Amniotic stem cell (primary cell): ENCODE results near the gene DEFB124.
"Not testable (repeated sequence)": the region's sequence is repeated elsewhere in the genome, so short reads cannot be mapped to it uniquely, and the experiment has no call there.

Source experiments
- DNase-seq: peaks from one replicate; lab custom pipeline; 2025; lab: John Stamatoyannopoulos, UW

DEFB124 gene, protein sequence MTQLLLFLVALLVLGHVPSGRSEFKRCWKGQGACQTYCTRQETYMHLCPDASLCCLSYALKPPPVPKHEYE

DNA sequence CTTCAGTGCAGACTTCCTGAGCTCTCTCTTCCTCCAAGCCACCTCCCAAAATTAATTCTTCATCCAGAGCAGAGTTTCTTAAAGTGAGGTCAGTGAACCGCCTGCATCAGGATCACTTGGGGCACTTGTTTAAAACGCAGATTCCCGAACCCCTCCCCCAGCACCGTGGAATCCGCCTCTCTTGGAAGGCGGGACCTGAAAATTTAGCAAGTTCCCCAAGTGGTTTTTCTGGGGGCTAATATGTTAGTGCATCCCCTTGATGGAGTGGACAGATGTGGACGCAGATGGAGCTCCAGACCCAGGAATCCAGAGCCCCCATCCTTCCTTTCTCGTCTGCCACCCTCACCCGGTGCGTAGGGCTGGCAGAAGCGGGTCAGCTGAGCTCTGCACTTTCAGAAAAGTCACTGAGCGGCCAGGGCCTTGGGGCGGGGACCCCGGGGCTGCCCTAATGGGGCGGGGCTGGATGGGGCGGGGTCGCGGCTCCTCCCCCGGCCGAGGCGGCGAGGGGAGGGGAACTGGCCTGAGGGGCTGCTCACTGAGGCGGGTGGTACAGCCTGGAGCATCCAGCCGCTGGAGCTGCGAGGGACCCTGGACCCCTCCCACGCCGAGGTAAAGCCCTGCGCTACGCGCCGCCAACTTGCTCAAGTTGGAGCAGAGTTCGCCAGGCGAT lies at the start of gene DEFB124, which contains the start of gene REM1:
DEFB124 (minus strand) TSS at position 370 of the 670 bp plus-strand sequence. CDS start 2,114 bp downstream, outside the sequence.
REM1 (plus strand) TSS at position 531 of the 670 bp plus-strand sequence. CDS start 1,158 bp downstream, outside the sequence.
- DNase-seq = no peak

DNA sequence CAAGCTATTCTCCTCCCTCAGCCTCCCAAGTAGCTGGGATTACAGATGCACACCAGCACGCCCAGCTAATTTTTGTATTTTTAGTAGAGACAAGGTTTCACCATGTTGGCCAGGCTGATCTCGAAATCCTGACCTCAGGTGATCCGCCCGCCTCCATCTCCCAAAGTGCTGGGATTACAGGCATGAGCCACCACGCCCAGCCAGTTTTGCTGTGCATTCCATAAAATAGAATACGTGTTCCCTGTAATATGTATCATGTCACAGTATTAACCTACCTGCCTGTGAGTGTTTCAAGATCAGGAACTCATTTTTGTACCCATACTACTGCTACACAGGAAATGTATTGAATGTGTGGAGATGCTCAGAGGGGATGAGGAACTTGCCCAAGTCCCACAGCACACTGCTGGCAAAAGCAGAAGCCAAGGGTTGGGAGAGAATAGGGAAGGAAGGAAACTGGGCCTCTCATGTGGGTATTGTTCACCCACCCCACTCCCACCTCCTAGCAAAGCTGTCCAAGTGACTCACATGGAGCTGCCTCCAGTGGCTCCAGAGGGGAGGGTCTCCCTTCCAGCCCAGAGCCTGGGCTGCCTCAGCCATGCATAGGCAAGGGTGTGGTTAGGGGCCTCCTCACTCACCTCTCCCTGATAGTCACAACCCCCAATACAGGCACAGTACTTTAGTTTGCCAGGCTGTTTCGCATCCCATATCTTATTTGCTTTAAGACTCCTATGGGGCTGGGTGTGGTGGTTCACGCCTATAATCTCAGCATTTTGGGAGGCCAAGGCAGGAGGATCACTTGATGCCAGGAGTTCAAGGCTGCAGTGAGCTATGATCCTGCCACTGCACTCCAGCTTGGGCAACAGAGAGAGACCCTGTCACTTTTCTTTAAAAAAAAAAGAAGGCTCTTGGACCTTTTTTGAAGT lies 48.7 kb upstream of the DEFB124 start:
- DNase-seq = no peak

DNA sequence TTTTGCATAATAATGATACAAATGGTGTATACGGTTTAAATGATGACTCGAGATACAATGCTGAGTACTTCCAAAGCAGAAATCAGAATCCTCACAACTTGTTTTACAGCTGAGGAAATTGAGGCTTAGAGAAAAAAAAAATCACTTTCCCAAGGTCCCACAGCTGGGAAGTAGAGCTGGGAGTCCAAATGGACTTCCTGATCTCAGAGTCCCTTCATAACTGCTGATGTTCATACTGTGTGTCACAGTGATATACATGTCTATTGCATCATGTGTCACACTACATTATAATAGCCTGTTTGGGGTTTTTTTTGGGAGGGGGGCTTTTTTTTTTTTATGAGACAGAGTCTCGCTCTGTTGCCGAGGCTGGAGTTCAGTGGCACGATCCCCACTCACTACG lies 47.8 kb upstream of the DEFB124 start:
- no peak for DNase-seq

GRCh38 chr20:31521267-31521666 lies 46.3 kb upstream of the DEFB124 start:
- not testable (repeated sequence) for DNase-seq

- peak; percentile 53 for DNase-seq
These were observed 42.4 kb upstream of the DEFB124 start for GRCh38 chr20:31517373-31517772.

DNA sequence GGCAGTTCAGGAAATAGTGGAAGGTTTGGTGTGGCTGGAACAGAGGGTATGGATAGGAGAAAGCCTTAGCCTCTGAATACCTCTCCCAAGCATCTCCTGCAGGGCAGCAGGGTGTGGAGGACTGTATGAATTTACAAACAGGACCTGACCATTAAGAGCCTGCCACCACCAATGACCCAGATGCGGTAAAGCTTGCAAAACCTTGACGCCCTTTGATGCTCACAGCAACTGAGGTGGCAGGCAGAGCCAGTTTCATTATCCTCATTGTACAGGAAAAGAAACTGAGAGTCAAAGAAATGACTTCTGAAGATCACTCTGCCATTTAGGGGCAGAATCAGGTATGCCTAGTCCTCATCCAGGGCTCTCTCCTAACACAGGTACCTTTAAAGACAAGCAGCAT lies 41.7 kb upstream of the DEFB124 start:
- no peak for DNase-seq

DNA sequence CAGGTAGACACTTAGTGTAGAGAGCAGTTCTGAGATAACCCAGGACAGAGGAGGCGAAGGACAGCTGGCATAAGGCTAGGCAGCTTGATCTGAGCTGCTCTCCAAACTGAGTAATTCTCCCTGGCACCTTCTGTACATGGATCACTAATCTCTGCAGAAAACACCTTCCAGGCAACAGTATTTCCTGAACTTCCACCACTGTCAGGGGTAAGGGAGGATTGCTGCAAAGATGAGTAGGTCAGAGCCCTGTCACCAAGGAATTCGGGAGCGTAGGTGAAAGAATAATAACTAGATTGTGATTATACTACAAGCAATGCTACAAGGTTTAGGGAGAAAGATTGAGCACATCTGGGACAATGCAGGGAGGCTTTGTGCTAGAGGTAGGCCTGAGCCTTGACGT lies 41.2 kb upstream of the DEFB124 start:
- no peak for DNase-seq

DNA sequence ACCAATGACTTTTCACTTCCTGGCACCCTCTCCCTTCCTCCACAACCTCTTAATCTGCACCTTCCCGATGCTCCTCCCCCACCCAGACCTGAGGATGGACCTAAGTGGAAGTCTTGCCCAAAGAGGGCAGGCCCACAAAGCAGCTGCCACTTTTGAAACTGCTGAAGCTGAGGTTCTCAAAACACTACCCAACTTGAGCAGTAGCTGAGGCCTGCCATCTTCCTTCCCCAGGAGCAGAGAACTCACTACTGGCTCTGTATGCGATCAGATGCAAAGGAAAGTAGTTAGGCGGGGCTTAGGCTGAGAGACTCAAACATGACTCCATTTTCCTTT lies 40.8 kb upstream of the DEFB124 start:
- DNase-seq = no peak

- DNase-seq = no peak
These were observed 40.3 kb upstream of the DEFB124 start for GRCh38 chr20:31515072-31515774.

DNA sequence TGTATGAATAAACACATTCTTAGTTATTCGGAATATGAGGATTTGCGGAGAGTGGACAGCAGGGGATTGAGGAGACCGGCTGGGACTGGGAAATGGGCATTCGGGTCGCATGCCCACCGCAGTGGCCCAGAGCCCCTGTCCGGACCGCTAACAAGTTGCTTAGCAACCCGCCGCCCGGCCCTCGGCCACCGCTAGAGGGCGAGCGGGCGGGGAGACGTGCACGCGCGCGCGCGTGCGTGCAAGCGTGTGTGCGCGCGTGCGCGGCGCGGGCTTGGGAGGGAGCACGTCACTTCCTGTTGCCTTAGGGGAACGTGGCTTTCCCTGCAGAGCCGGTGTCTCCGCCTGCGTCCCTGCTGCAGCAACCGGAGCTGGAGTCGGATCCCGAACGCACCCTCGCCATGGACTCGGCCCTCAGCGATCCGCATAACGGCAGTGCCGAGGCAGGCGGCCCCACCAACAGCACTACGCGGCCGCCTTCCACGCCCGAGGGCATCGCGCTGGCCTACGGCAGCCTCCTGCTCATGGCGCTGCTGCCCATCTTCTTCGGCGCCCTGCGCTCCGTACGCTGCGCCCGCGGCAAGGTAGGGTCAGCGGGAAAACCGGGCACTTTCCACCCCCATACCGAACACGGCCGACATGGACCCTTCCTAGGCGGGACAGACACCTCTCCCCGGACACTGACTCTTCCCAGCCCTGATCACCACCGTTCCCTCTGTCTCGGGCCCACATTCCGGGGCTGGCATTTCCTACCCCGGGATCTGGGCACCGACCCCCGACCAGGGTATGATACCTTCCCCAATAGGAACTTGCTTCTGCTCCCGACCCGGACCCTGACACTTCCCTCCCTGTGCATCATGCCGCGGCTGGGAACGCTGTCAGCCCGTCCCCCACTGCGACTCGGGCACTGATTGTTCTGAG lies 39.5 kb upstream of the DEFB124 start, which contains the start of gene HM13:
HM13 (plus strand) TSS at position 289 of the 918 bp plus-strand sequence; CDS start at position 399, 110 bp downstream.
- peak; percentile 83 for DNase-seq

- no peak for DNase-seq
These were observed 33.8 kb upstream of the DEFB124 start for GRCh38 chr20:31508517-31509244.

- DNase-seq = no peak
These were observed 31.0 kb upstream of the DEFB124 start for GRCh38 chr20:31505903-31506302.

DNA sequence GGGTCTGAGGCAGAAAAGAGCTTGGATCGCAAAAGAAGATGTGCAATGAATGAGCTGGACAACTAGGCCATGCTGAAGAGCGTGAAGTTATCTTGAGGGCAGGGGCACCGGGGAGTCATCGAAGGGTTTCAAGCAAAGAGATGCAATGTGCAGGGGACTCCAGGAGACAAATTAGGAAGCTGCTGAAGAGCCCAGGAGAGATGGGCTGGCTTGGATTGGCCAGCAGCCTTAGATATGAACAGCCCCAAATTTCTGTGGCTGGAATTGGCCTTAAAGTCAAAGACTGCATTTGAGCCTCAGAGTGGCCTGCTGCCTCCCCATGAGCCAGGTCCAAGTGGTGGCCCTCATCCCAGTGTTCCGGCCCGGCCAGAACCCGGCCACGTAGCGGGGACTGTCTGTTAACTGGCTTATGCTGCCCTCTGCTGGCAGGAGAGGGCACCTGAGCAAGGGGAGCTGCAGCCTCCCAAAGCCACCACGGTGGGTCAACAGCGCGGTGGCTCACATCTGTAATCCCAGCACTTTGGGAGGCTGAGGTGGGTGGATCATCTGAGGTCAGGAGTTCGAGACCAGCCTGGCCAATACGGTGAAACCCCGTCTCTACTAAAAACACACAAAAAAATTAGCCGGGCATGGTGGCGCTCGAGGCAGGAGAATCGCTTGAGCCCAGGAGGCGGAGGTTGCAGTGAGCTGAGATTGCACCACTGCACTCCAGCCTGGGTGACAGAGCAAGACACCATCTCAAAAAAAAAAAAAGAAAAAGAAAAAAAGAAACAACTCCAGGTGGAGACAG lies 28.2 kb upstream of the DEFB124 start:
- DNase-seq = peak; percentile 62

DNA sequence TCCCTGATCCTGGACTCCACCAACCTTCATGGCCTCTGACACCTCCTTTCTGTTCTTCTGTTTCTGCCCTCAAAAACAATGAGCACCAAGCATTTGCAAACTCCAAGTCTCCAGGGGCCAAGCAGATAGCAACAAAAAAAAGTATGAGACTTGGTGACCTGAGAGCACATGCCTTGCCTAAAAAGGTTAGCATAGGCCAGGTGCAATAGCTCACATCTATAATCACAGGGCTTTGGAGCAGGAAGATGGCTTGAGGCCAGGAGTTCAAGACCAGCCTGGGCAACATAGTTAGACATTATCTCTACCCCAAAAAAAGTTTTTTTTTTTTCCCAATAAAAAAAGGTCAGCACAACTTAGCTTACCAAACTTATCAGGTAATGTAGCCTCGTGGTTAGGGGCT lies 25.6 kb upstream of the DEFB124 start:
- no peak for DNase-seq

DNA sequence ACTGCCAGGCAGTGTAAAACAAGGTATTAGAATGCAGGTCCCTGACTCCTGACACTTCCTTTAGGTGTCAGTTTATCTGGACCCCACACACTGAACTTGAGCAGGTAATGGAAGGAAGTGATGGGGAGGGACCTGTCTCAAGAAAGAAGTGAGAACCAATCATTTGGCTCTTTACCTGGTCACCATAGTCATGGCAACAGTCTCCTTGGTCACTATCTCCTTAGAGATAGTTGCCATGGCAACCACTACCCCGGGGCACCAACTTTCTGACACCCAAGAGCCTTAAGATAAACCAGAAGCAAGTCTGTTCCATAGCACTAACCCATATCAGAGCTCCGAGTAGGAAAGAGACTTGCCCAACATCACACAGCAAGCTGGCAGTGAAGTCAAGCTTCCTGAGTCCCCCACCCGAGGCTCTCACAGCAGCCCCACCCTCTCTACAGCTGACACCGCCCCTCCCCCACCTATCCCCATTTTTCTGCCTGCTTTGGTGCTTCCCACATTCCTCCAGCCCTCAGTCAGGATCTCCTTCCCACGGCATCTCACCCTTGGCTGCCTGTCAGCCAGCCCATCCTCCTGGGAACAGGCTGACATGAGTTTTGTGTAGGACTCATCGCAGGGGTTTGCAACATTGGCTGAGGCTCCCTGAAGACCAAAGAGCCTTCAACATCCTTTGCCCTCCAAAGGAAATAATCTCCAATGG lies 23.1 kb upstream of the DEFB124 start:
- DNase-seq = no peak

DNA sequence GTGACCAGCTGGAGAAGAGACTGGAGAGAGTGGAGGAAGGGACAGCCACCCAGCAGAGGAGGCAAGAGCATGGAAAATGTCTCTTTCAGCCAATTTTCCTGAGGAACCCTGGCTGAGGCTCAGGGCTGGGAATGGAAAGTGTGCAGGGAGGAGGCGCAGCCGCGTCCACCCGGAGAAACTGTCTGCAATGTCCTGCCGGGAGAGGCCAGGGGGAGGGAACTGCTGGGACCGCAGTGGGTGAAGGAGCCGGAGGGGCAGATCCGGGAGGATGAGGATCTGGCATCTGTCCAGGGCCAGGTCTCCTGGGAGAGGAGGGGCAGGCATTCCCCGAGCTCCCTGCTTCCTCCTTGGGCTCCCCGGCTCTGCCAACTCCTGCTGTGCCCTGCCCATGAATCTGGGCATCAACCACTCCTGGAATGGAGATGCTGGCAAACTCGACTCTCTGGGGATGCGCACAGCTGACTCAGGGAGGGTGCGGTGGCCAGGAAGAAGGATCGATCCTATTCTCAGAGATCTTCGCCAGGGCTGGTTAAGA lies 21.9 kb upstream of the DEFB124 start:
- DNase-seq = no peak

DNA sequence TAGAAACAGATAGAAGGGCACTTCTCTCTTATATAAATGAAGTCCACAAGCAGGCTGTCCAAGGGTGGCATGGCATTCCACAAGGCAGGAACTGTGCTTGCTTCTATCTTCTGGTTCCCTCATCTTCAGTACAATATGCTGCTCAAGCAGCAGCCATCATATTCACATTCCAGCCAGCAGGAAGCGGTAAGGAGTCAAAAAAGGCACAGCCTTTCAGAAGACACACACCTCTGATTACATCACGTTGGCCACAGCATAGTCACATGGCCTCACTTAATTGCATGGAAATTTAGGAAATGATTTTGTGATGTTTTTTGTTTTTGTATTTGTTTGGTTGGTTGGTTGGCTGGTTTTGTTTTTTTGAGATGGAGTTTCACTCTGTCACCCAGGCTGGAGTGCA lies 19.2 kb upstream of the DEFB124 start:
- DNase-seq = no peak

DNA sequence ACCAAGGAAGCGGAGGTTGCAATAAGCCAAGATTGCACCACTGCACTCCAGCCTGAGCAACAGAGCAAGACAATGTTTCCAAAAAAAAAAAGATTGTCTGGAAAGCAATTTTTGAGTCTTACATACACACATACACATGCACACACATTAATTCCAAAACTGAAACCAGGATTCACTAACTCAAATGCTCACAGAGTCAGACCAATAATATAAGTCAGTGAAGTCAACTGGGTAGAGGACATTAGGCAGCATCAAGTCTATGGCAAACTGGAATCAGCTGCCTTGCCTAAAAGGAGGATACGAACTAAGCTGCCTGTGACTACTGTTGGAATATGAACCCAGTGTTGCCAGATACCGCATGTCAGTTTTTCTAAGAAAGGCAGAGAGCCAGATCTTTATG lies 15.8 kb upstream of the DEFB124 start:
- DNase-seq = no peak

- no peak for DNase-seq
These were observed 14.2 kb upstream of the DEFB124 start for GRCh38 chr20:31489152-31489551.
